NCI-H187 (cell line): ENCODE results near the gene SPAST.
"Not testable (repeated sequence)": the region's sequence is repeated elsewhere in the genome, so short reads cannot be mapped to it uniquely, and the experiment has no call there.

Experiments used
- DNase-seq, 2 experiments: peaks; one replicate each; lab custom pipeline; 2025; lab: John Stamatoyannopoulos, UW

The SPAST gene

GRCh38 chr2:32063310-32064020 is at the start of gene SPAST:
Gene SPAST, plus strand, starts transcription at chr2:32063556. Its CDS starts 276 bp downstream, at chr2:32063832.
- peak; percentile 98 for DNase-seq

DNA sequence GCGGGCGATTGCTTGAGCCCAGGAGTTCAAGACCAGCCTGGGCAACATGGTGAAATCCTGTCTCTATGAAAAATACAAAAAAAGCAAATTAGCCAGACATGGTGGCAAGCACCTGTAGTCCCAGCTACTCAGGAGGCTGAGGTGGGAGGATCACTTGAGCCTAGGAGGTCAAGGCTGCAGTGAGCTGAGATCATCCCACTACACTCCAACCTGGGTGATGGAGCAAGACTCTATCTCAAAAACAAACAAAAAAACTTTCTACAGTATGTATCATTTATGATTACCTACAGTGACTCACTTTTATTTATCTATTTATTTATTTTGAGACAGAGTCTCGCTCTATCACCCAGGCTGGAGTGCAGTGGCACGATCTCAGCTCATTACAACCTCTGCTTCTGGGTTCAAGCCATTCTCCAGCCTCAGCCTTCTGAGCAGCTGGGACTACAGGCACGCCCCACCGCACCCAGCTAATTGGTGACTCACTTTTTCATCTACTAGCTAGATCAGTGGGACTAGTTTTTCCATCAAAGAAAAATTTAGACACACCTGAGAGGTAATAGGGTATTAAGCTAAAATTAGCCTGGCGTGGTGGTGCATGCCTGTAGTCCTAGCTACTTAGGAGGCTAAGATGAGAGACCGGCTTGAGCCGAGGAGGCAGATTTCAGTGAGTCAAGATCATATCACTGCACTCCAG is 44.4 kb upstream of the SPAST start:
- not testable (repeated sequence) for DNase-seq

DNA sequence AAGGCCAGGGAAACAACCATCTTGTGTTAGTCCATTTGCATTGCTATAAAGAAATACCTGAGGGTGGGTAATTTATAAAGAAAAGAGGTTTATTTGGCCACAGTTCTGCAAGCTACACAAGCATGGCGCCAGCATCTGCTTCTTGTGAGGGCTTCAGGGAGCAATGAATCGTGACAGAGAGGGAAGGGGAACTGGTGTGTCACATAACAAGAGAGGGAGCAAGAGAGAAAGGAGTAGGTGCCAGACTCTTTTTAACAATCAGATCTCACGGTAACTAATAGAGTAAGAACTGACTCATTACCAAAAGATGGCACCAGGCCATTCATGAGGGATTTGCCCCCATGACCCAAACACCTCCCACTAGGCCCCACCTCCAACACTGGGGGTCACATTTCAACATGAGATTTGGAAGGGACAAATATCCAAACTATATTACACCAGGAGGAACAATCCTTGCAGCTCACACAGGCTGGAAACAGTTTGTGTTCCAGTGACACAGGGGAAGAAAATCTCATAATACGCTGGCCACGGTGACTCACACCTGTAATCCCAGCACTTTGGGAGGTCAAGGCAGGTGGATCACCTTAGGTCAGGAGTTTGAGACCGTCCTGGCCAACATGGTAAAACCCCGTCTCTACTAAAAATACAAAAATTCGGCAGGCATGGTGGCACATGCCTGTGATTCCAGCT is 29.0 kb upstream of the SPAST start:
- not testable (repeated sequence) for DNase-seq

DNA sequence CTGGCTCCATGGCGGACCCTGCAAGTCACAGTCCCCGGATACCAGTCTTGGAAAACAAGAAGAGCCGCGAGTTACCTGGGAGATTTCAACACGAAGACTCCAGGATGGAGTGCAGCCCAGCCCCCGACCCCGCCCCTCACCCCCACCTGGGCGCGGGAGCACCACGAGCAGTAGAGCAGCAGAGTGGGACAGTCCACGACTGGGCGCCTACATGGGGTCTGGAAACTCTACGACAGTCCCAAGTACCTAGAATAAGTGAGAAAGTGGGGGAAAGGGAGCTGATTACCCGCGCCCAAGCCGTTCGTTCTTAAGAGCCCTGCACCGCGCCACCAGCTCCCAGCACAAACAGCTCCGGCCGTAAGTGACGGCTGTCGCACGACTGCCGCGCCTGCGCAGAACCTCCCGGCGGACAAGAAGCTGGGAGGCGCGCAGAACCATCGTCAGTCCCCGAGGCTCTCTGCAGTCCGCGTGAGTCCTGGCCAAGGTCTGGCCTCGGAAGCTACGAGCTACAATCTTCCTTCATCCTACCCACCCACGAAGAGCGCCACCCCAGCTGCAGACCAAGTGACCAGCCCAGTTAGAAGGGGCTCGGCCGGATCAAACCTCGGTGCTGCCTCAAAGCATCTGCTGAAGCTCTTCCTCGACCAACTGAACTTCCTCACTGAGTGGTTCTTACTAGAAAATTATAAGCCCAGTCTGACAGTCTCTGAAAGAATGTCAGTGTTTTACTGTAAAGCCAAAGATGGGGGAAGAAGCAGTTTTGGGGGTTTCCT is 23.7 kb upstream of the SPAST start, which contains the start of gene DPY30:
DPY30 (minus strand) TSS at position 359 of the 773 bp plus-strand sequence; CDS start at position 10, 349 bp downstream.
- peak; percentile 88 to 89 for DNase-seq

DNA sequence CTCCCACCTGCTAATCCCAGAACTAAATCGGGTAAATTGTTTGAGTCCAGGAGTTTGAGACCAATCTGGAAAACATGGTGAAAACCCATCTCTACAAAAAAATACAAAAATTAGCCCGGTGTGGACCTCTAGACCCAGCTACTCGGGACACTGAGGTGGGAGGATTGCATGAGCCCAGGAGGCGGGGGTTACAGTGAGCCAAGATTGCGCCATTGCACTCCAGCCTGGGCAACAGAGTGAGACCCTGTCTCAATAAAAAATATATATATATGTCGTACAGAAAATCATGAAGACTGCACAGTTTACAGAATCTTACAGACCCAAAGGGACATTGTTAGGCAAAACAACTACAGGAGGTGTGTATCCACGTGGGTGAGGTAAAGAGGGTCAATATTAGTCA is 19.8 kb upstream of the SPAST start:
- DNase-seq = no peak

DNA sequence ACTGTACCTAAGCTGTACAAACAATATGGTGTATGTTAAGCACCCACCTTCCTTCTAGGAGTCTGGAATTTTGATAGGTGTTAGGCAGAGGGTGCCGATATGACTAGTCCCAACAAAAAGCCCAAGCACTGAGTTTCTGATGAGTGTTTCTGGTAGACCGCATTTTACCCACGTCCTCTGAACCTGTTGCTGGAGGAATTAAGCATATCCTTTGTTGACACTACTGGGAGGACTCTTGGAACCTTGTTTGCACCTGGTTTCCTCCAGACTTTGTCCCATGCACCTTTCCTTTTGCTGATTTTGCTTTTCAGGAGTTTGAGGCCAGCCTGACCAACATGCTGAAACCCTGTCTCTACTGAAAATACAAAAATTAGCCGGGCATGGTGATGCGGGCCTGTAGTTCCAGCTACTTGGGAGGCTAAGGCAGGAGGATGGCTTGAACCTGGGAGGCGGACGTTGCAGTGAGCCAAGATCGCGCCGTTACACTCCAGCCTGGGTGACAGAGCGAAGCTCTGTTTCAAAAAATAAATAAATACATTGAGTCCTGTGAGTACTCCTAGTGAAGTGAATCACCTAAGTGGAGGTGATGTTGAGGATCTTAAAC is 11.4 kb upstream of the SPAST start:
- no peak for DNase-seq

GRCh38 chr2:32054583-32054982 is 8.8 kb upstream of the SPAST start:
- DNase-seq = not testable (repeated sequence)

DNA sequence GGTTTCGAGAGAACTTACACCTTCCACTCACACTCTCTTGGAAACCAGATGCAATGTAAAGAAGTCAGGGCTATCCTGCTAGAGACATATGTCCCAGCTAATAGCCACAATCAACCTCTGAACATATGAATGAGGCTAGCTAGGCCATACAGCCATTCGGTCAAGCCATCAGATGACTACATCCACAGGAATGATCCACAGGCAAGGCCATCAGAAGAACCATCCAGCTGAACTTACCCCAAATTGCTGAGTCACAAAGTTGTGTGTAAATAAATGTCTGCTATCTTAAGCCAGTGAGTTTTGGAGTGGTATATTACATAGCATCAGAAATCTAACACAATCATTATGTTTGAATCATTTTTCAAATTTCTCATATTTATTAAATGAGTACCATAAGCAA is 5.2 kb upstream of the SPAST start:
- no peak for DNase-seq

- no peak for DNase-seq
These were observed 3.1 kb upstream of the SPAST start for GRCh38 chr2:32060266-32060665.

- DNase-seq = no peak
These were observed 1.9 kb upstream of the SPAST start for GRCh38 chr2:32061430-32061829.

GRCh38 chr2:32061973-32062861 is 1.1 kb upstream of the SPAST start:
- DNase-seq = peak in 1 of 2 experiments; percentile 31

DNA sequence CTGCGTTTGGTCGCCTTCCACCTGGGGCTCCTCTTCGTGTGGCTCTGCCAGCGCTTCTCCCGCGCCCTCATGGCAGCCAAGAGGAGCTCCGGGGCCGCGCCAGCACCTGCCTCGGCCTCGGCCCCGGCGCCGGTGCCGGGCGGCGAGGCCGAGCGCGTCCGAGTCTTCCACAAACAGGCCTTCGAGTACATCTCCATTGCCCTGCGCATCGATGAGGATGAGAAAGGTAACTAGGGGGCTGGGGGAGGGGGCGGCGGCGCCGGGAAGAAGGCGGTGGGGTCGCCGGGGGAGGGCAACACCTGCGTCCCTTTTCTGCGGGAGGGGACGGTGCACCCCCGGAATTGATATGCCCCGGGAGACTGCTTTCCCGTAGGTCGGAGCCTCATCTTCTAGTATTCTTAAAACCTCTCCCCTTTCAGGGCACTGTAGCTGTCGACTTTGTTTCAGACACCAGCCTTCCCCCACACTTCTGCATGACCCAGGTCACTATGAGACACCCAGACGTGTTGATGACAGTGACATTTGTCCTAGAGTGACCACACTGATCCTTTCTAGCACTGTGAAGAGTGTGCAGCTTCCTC is 755 bp downstream of the SPAST start:
- no peak for DNase-seq

- no peak for DNase-seq
These were observed 1.4 kb downstream of the SPAST start for GRCh38 chr2:32064713-32065112.

DNA sequence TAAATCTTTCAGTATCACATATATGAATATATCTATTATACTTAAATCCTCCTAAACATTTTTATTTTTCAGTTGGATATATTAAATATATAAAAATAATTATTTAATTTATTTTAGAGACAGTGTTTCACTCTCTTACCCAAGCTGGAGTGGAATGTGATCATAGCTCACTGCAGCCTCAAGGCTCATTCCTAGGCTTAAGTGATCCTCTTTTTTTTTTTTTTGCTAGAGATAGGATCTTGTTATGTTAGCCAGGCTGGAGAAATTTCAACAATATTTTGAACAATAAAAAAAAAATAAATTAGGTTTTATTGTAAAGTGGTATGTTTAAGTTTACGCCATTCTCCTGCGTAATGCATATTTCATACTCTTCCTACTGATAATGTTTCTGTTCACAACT is 4.2 kb downstream of the SPAST start:
- no peak for DNase-seq

DNA sequence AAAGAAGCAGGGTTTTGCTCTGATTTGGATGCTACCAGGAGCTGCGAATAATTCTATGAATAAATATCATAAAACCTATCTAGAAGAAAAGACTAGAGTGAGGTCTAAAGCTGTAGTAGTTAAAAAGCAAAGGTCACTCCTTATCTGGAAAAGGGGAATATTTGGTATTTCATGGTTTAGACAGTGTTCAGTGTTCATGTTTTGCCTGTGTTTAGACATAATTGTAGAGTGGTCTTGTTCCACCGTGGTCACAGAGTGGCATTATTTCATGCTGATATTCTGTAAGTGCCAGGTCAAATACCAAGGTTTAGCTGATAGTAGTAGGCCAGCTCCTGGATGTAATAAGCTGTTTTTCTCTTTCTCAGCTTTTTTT is 10.8 kb downstream of the SPAST start:
- no peak for DNase-seq

DNA sequence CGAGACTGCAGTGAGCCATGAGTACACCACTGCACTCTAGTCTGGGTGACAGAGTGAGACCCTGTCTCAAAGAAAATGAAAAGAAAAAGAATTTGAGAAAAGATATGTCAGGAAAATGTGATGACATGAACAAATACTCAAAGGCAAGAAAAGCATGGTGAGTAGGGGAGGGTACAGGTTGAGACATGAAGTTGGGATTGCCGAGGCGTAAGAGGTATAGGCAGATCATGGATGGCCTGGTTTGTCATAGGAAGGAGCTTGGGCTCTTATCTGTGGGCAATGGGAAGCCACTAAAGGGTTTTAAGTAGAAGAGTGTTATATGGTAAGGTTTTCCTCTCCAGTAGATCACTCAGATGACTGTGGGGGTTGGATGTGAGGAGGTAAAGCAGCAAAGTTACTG is 32.3 kb downstream of the SPAST start:
- no peak for DNase-seq

DNA sequence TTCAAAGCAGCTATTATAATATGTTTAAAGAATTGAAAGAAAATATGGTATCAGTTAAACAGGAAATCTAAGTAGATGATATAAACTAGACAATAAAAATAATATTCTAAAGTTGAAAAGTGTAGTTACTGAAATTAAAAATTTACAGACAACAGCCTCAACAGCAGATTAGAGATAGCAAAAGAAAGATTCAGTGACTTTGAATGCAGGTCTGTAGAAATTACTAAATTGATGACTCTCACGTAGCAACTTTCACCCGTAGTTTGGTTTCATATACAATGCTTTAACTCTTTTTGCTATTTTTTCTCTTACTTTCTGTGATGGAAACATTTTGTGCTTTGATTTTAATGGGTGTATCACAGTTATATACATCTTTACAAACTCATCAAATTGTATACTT is 44.8 kb downstream of the SPAST start:
- DNase-seq = no peak

- no peak for DNase-seq
These were observed 54.7 kb downstream of the SPAST start for GRCh38 chr2:32118055-32118454.

DNA sequence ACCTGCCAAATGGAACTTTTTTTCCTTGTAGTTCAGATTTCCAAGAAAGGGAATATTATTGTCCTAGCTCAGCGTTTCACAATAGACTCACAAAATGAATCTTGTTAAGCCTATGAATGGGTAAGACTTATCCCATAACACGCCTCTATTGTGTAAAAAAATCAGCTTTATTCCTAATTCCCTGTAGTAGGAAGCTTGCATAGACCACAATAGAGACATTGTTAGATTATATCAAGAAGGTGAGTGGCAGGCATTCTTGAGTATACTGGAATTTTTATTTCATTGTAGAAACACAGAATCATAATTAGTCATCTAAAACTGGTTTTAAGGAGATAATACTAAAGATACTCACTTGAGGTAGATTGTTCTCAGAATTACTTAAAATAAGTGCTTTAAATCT is 55.8 kb downstream of the SPAST start:
- DNase-seq = no peak

- DNase-seq = no peak
These were observed 61.3 kb downstream of the SPAST start for GRCh38 chr2:32124660-32125059.
